ENCODE results near the gene MRPL19. TPM values are rescaled to one million over a fixed set of nuclear protein-coding genes. Genes with fewer than 3 reads are reported as not detected.
A peak's percentile ranks its signal among the peaks of the same experiment; 100 is the strongest.

MRPL19 gene
- total and polyA plus RNA-seq, 2 of the 13 experiments (the other 11 are each of a cell fraction or from before 2014, with no cell fraction given): 43.2 to 163 TPM

DNA sequence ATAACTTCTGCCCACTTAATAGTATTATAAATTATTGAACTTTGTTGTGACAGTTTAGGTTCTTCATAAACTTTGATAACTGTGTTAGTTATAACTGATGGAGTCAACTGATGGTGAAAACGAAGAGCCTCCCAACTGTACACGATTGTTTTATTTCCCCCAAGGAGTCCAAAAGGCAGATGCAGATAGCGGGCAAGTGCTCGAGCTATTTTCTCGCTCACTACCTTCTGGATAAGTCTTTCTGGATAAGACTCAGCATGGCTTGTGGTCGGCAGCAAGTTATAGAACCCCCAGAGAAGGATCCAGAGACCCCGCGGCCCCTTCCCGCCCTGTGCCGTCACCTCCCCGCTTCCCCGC is 63.6 kb downstream of the MRPL19 start:
- Histone ChIP-seq H3K4me3 (replicated peaks in 1 of 3; ENCODE audit: insufficient read depth in 1 of 3, low read depth in 2 of 3, low read length in 3 of 3) (peak overlapping the region; percentile 66 to 75 (median 67)), H3K79me2 (ENCODE audit: insufficient read depth, low read length) (peaks cover 33% of the 10 kb centered on the region), H2AFZ (ENCODE audit: low read length) (peak overlapping the region; percentile 32), H3K4me1 (ENCODE audit: insufficient read depth, low read length) (peaks cover 41% of the 10 kb centered on the region), H3K27me3 (ENCODE audit: control insufficient read depth in 1 of 2, insufficient read depth in 2 of 2, low read length in 2 of 2) (no peaks in the 10 kb centered on the region; a peak in 1 of 5 replicates), H3K27ac (ENCODE audit: extremely low read length, insufficient read depth, low read length) (peak overlapping the region; percentile 94), H4K20me1 (ENCODE audit: insufficient read depth, low read length) (no peaks in the 10 kb centered on the region), H3K9ac (ENCODE audit: insufficient read depth, low read depth, low read length) (peak overlapping the region; percentile 90), H3K4me2 (ENCODE audit: low read depth, low read length) (peak overlapping the region; percentile 99), H3K36me3 (replicated peaks in 1 of 2; ENCODE audit: control insufficient read depth in 1 of 2, insufficient read depth in 2 of 2, low read length in 2 of 2) (peaks cover 4 to 7% of the 10 kb centered on the region in 2 experiments; a peak in 4 of 5 replicates), H3K9me3 (ENCODE audit: low read length) (no peaks in the 10 kb centered on the region)
- intact Hi-C loops (cut with micrococcal nuclease; ENCODE audit: unreplicated experiment) (loop anchor here (2.0 to 10.0 kb wide), 2 partner anchors 63 to 895 kb away; partner anchors contain the start of gene MRPL19), in situ Hi-C loops (cut with HindIII; ENCODE audit: extremely low pct_ligation_motif_present, low pct_unique_long_range_greater_than_20kb) (no loop called here)
- TF ChIP-seq, protein P1, sequence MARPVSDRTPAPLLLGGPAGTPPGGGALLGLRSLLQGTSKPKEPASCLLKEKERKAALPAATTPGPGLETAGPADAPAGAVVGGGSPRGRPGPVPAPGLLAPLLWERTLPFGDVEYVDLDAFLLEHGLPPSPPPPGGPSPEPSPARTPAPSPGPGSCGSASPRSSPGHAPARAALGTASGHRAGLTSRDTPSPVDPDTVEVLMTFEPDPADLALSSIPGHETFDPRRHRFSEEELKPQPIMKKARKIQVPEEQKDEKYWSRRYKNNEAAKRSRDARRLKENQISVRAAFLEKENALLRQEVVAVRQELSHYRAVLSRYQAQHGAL (CRISPR knock-in tag; IDR thresholded peaks at IDR 0.05; ENCODE audit: not compliant biosample characterization): no peak
- TF ChIP-seq, protein P2, sequence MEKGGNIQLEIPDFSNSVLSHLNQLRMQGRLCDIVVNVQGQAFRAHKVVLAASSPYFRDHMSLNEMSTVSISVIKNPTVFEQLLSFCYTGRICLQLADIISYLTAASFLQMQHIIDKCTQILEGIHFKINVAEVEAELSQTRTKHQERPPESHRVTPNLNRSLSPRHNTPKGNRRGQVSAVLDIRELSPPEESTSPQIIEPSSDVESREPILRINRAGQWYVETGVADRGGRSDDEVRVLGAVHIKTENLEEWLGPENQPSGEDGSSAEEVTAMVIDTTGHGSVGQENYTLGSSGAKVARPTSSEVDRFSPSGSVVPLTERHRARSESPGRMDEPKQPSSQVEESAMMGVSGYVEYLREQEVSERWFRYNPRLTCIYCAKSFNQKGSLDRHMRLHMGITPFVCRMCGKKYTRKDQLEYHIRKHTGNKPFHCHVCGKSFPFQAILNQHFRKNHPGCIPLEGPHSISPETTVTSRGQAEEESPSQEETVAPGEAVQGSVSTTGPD (CRISPR knock-in tag; IDR thresholded peaks at IDR 0.05): 0 out of 2 replicates have a peak, but pooled peaks have one; percentile 22
- TF ChIP-seq ZNF232 (CRISPR knock-in tag; IDR thresholded peaks at IDR 0.05; ENCODE audit: borderline replicate concordance) (no peak), SOX13 (IDR thresholded peaks at IDR 0.05) (no peak), SOX13 (CRISPR knock-in tag; conservative IDR thresholded peaks at IDR 0.05 in 1 of 2, IDR thresholded peaks at IDR 0.05 in 1 of 2) (no peak), TRIM24 (CRISPR knock-in tag; IDR thresholded peaks at IDR 0.05) (no peak), ZNF672 (CRISPR knock-in tag; IDR thresholded peaks at IDR 0.05) (peak; percentile 29; the same call in 1 of the 2 replicates), TAF15 (IDR thresholded peaks at IDR 0.05; ENCODE audit: low read depth, low read length, poor library complexity, severe bottlenecking) (no peak), CBX2 (IDR thresholded peaks at IDR 0.05; ENCODE audit: low read depth, low read length) (0 out of 2 replicates have a peak, but pooled peaks have one; percentile 17), CBX2 (CRISPR knock-in tag; IDR thresholded peaks at IDR 0.05; ENCODE audit: low read depth) (no peak), HNRNPL (IDR thresholded peaks at IDR 0.05; ENCODE audit: low read depth, low read length) (0 out of 2 replicates have a peak, but pooled peaks have one; percentile 2), NFIC (IDR thresholded peaks at IDR 0.05; ENCODE audit: low read length) (peak; percentile 20; the same call in 1 of the 2 replicates), HHEX (CRISPR knock-in tag; IDR thresholded peaks at IDR 0.05) (0 out of 2 replicates have a peak, but pooled peaks have one; percentile 25), MBD4 (IDR thresholded peaks at IDR 0.05; ENCODE audit: borderline replicate concordance, low read length) (peak; percentile 48; the same call in 1 of the 2 replicates), RFX1 (IDR thresholded peaks at IDR 0.05) (no peak), SSRP1 (CRISPR knock-in tag; IDR thresholded peaks at IDR 0.05) (peak; percentile 81; the same call in 1 of the 2 replicates)
- TF ChIP-seq, protein P3, sequence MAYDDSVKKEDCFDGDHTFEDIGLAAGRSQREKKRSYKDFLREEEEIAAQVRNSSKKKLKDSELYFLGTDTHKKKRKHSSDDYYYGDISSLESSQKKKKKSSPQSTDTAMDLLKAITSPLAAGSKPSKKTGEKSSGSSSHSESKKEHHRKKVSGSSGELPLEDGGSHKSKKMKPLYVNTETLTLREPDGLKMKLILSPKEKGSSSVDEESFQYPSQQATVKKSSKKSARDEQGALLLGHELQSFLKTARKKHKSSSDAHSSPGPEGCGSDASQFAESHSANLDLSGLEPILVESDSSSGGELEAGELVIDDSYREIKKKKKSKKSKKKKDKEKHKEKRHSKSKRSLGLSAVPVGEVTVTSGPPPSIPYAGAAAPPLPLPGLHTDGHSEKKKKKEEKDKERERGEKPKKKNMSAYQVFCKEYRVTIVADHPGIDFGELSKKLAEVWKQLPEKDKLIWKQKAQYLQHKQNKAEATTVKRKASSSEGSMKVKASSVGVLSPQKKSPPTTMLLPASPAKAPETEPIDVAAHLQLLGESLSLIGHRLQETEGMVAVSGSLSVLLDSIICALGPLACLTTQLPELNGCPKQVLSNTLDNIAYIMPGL (CRISPR knock-in tag; IDR thresholded peaks at IDR 0.05; ENCODE audit: borderline replicate concordance in 1 of 2, low read depth in 1 of 2): no peak
- CTCF ChIA-PET (ENCODE audit: low intra/inter-chr PET ratio, low total read pairs): no interaction called here
- POLR2A ChIA-PET: interaction anchor here (1.0 to 2.3 kb wide), 9 partner anchors 9 to 187 kb away, joined by 3 to 15 read pairs (median 5); partner anchors contain the start of gene MRPL19
- WGBS (ENCODE audit: low lambda C conversion rate): 0% methylated on average over 6 of the region's 12 CpGs
- ATAC-seq (no peak), DNase-seq (ENCODE audit: low spot score) (no peak), FAIRE-seq (no peak)
- BruUV-seq (replicated peaks): TSS peak; percentile 72

Measured in HepG2 (cell line).